ENCODE data around the gene ZNF83. TPM values are rescaled to one million over a fixed set of nuclear protein-coding genes. Genes with fewer than 3 reads are reported as not detected.
"Not testable (repeated sequence)": the region's sequence is repeated elsewhere in the genome, so short reads cannot be mapped to it uniquely, and the experiment has no call there.

The ZNF83 gene
- total RNA-seq, 1 experiment from 2014 or later: 31.6 TPM

- no peaks in the 10 kb centered on the region for H4K20me1 ChIP-seq (ENCODE audit: control insufficient read depth, insufficient read depth, insufficient read length)
- no peaks in the 10 kb centered on the region for H3K9me3 ChIP-seq (ENCODE audit: control insufficient read depth, low read depth, low read length)
- no peak overlapping the region for H4K8ac ChIP-seq (replicated peaks; ENCODE audit: insufficient read length, low read depth, low read length)
- no peaks in the 10 kb centered on the region for H3K4me1 Mint-ChIP-seq
- no peak overlapping the region for H3K18ac ChIP-seq (ENCODE audit: insufficient read length, low read depth, low read length)
- no peak overlapping the region for H3K56ac ChIP-seq (ENCODE audit: insufficient read length, low read depth, low read length)
- H3K4me3 Mint-ChIP-seq: no peak overlapping the region
- H2AK5ac ChIP-seq (ENCODE audit: insufficient read length, low read length): no peak overlapping the region
- H3T11ph ChIP-seq (ENCODE audit: low read length): no peak overlapping the region
- no peak overlapping the region for H2BK12ac ChIP-seq (ENCODE audit: insufficient read length, low read depth, low read length)
- no peak overlapping the region for H4K5ac ChIP-seq (ENCODE audit: insufficient read length, low read depth, low read length)
- H3K4me1 ChIP-seq (ENCODE audit: insufficient read depth, low read length): no peaks in the 10 kb centered on the region
- peaks cover 13 to 26% of the 10 kb centered on the region in 2 experiments for H3K9me3 Mint-ChIP-seq
- no peak for TF ChIP-seq CTCF (conservative IDR thresholded peaks at IDR 0.05)
- no CpG with 5 or more reads among the region's 5 CpGs for WGBS (ENCODE audit: extremely low coverage, insufficient read length, low lambda C conversion rate)
- H3K27me3 ChIP-seq (ENCODE audit: insufficient read depth, low read length): no peaks in the 10 kb centered on the region
- no peak overlapping the region for H2BK120ac ChIP-seq (ENCODE audit: low read depth, low read length, poor library complexity, severe bottlenecking)
- H3K9ac ChIP-seq (ENCODE audit: extremely low read depth, insufficient read length, low read length): no peak overlapping the region
- no peaks in the 10 kb centered on the region for H3K27me3 Mint-ChIP-seq (ENCODE audit: low read depth)
- H3K27ac ChIP-seq (ENCODE audit: insufficient read length, low read depth, low read length): no peak overlapping the region
- no peaks in the 10 kb centered on the region for H3K23me2 ChIP-seq (ENCODE audit: insufficient read length, low read depth, low read length, poor library complexity, severe bottlenecking)
- no peak overlapping the region for H2BK20ac ChIP-seq (ENCODE audit: low read depth, low read length, poor library complexity, severe bottlenecking)
- H3K79me2 ChIP-seq (ENCODE audit: insufficient read depth, low read length): 0 out of 2 replicates have a peak, but pooled peaks cover 2% of the 10 kb centered on the region
- no peak overlapping the region for H3K4ac ChIP-seq (ENCODE audit: low read depth, low read length)
- H4K91ac ChIP-seq (ENCODE audit: insufficient read length, low read depth, low read length): no peak overlapping the region
- H2BK5ac ChIP-seq (ENCODE audit: insufficient read length, low read length): no peak overlapping the region
- H3K27ac Mint-ChIP-seq: no peak overlapping the region; a peak in 1 of 7 replicates
- no peak overlapping the region for H3K4me2 ChIP-seq (ENCODE audit: insufficient read depth, insufficient read length, low read length)
- H3K79me1 ChIP-seq (ENCODE audit: insufficient read depth, low read depth, low read length, poor library complexity, severe bottlenecking): no peaks in the 10 kb centered on the region
- peaks cover 21 to 33% (median 22%) of the 10 kb centered on the region in 3 experiments for H3K36me3 Mint-ChIP-seq (ENCODE audit: insufficient read depth in 1 of 3, low read depth in 3 of 3)
- no peak overlapping the region for H2BK15ac ChIP-seq (ENCODE audit: low read depth, low read length)
- H3K14ac ChIP-seq (ENCODE audit: insufficient read depth, low read length): no peak overlapping the region
- no peak for DNase-seq
- H3K23ac ChIP-seq (ENCODE audit: insufficient read length, low read depth, low read length): no peak overlapping the region
- no peak overlapping the region for H2AFZ ChIP-seq (ENCODE audit: low read length)
These were observed 41.4 kb upstream of the ZNF83 start for GRCh38 chr19:52679598-52679997.

GRCh38 chr19:52675239-52675638, 37.1 kb upstream of the ZNF83 start:
- not testable (repeated sequence) for H2AK5ac ChIP-seq (ENCODE audit: insufficient read length, low read length); H4K91ac ChIP-seq (ENCODE audit: insufficient read length, low read depth, low read length); H2BK120ac ChIP-seq (ENCODE audit: low read depth, low read length, poor library complexity, severe bottlenecking); H3K27ac Mint-ChIP-seq; H3K4me3 Mint-ChIP-seq; H3K27me3 ChIP-seq (ENCODE audit: insufficient read depth, low read length); H3K9me3 ChIP-seq (ENCODE audit: control insufficient read depth, low read depth, low read length); H3K9ac ChIP-seq (ENCODE audit: extremely low read depth, insufficient read length, low read length); H3K79me2 ChIP-seq (ENCODE audit: insufficient read depth, low read length); H3T11ph ChIP-seq (ENCODE audit: low read length); H3K4me1 ChIP-seq (ENCODE audit: insufficient read depth, low read length); H3K23ac ChIP-seq (ENCODE audit: insufficient read length, low read depth, low read length); H2BK15ac ChIP-seq (ENCODE audit: low read depth, low read length); H3K27me3 Mint-ChIP-seq (ENCODE audit: low read depth); H3K4me2 ChIP-seq (ENCODE audit: insufficient read depth, insufficient read length, low read length); H2AFZ ChIP-seq (ENCODE audit: low read length); H2BK5ac ChIP-seq (ENCODE audit: insufficient read length, low read length); H3K56ac ChIP-seq (ENCODE audit: insufficient read length, low read depth, low read length); H3K27ac ChIP-seq (ENCODE audit: insufficient read length, low read depth, low read length); H3K4me1 Mint-ChIP-seq; H4K5ac ChIP-seq (ENCODE audit: insufficient read length, low read depth, low read length); H4K20me1 ChIP-seq (ENCODE audit: control insufficient read depth, insufficient read depth, insufficient read length); H3K4ac ChIP-seq (ENCODE audit: low read depth, low read length); H3K14ac ChIP-seq (ENCODE audit: insufficient read depth, low read length); H2BK20ac ChIP-seq (ENCODE audit: low read depth, low read length, poor library complexity, severe bottlenecking); H3K79me1 ChIP-seq (ENCODE audit: insufficient read depth, low read depth, low read length, poor library complexity, severe bottlenecking); H4K8ac ChIP-seq (replicated peaks; ENCODE audit: insufficient read length, low read depth, low read length); H3K23me2 ChIP-seq (ENCODE audit: insufficient read length, low read depth, low read length, poor library complexity, severe bottlenecking); DNase-seq; H2BK12ac ChIP-seq (ENCODE audit: insufficient read length, low read depth, low read length); H3K18ac ChIP-seq (ENCODE audit: insufficient read length, low read depth, low read length)
- Mint-ChIP-seq H3K36me3 (ENCODE audit: insufficient read depth in 1 of 3, low read depth in 3 of 3) (peaks cover 21 to 25% (median 22%) of the 10 kb centered on the region in 3 experiments), H3K9me3 (peaks cover 13 to 25% of the 10 kb centered on the region in 2 experiments)
- WGBS (ENCODE audit: extremely low coverage, insufficient read length, low lambda C conversion rate): no CpG with 5 or more reads among the region's 6 CpGs
